ENCODE measurements around the gene PDGFB.

The PDGFB gene

GRCh38 chr22:39240831-39241793 lies 3.7 kb downstream of the PDGFB start:
- in situ Hi-C loops (cut with HindIII; ENCODE audit: low pct_unique_long_range_greater_than_20kb, low sequenced_read_pairs): no loop called here
- DNase-seq (ENCODE audit: low read depth in 1 of 2, low spot score in 1 of 2): peak; percentile 78 to 93
- peak; percentile 57 for TF ChIP-seq JUND (IDR thresholded peaks at IDR 0.05; ENCODE audit: low read depth)

GRCh38 chr22:39239561-39240423 lies 5.0 kb downstream of the PDGFB start:
- in situ Hi-C loops (cut with HindIII; ENCODE audit: low pct_unique_long_range_greater_than_20kb, low sequenced_read_pairs): no loop called here
- DNase-seq (ENCODE audit: low read depth in 1 of 2, low spot score in 1 of 2): peak in 1 of 2 experiments; percentile 91

GRCh38 chr22:39238966-39239505 lies 5.7 kb downstream of the PDGFB start:
- in situ Hi-C loops (cut with HindIII; ENCODE audit: low pct_unique_long_range_greater_than_20kb, low sequenced_read_pairs): no loop called here
- no peak for DNase-seq (ENCODE audit: low read depth in 1 of 2, low spot score in 1 of 2)
- no peak for TF ChIP-seq JUND (IDR thresholded peaks at IDR 0.05; ENCODE audit: low read depth)

More at GRCh38 chr22:39239561-39240423, 5.0 kb downstream of the PDGFB start:
- TF ChIP-seq JUND (IDR thresholded peaks at IDR 0.05; ENCODE audit: low read depth): no peak

GRCh38 chr22:39238561-39238960 lies 6.2 kb downstream of the PDGFB start:
- no peak for DNase-seq (ENCODE audit: low read depth in 1 of 2, low spot score in 1 of 2)
- no peak for TF ChIP-seq JUND (IDR thresholded peaks at IDR 0.05; ENCODE audit: low read depth)
- in situ Hi-C loops (cut with HindIII; ENCODE audit: low pct_unique_long_range_greater_than_20kb, low sequenced_read_pairs): no loop called here

- in situ Hi-C loops (cut with HindIII; ENCODE audit: low pct_unique_long_range_greater_than_20kb, low sequenced_read_pairs): no loop called here
- no peak for TF ChIP-seq JUND (IDR thresholded peaks at IDR 0.05; ENCODE audit: low read depth)
- DNase-seq (ENCODE audit: low read depth in 1 of 2, low spot score in 1 of 2): no peak
Measured at GRCh38 chr22:39238101-39238466, 6.7 kb downstream of the PDGFB start.

- TF ChIP-seq JUND (IDR thresholded peaks at IDR 0.05; ENCODE audit: low read depth): no peak
- in situ Hi-C loops (cut with HindIII; ENCODE audit: low pct_unique_long_range_greater_than_20kb, low sequenced_read_pairs): no loop called here
- peak in 1 of 2 experiments; percentile 60 for DNase-seq (ENCODE audit: low read depth in 1 of 2, low spot score in 1 of 2)
Measured at GRCh38 chr22:39237318-39238100, 7.3 kb downstream of the PDGFB start.

- in situ Hi-C loops (cut with HindIII; ENCODE audit: low pct_unique_long_range_greater_than_20kb, low sequenced_read_pairs): no loop called here
- no peak for TF ChIP-seq JUND (IDR thresholded peaks at IDR 0.05; ENCODE audit: low read depth)
- no peak for DNase-seq (ENCODE audit: low read depth in 1 of 2, low spot score in 1 of 2)
Measured at GRCh38 chr22:39236321-39237317, 8.2 kb downstream of the PDGFB start.

- DNase-seq (ENCODE audit: low read depth in 1 of 2, low spot score in 1 of 2): peak in 1 of 2 experiments; percentile 55
- no peak for TF ChIP-seq JUND (IDR thresholded peaks at IDR 0.05; ENCODE audit: low read depth)
Measured at GRCh38 chr22:39234867-39235687, 9.7 kb downstream of the PDGFB start.

GRCh38 chr22:39234472-39234787 lies 10.4 kb downstream of the PDGFB start:
- in situ Hi-C loops (cut with HindIII; ENCODE audit: low pct_unique_long_range_greater_than_20kb, low sequenced_read_pairs): no loop called here
- no peak for TF ChIP-seq JUND (IDR thresholded peaks at IDR 0.05; ENCODE audit: low read depth)
- no peak for DNase-seq (ENCODE audit: low read depth in 1 of 2, low spot score in 1 of 2)

More at GRCh38 chr22:39234867-39235687, 9.7 kb downstream of the PDGFB start:
- in situ Hi-C loops (cut with HindIII; ENCODE audit: low pct_unique_long_range_greater_than_20kb, low sequenced_read_pairs): no loop called here

- in situ Hi-C loops (cut with HindIII; ENCODE audit: low pct_unique_long_range_greater_than_20kb, low sequenced_read_pairs): no loop called here
- no peak for TF ChIP-seq JUND (IDR thresholded peaks at IDR 0.05; ENCODE audit: low read depth)
- DNase-seq (ENCODE audit: low read depth in 1 of 2, low spot score in 1 of 2): no peak
Measured at GRCh38 chr22:39233710-39234471, 10.9 kb downstream of the PDGFB start.

Data from T47D (cell line).